Endothelial cell of umbilical vein (primary cell): ENCODE data around the gene CHMP1A. TPM values are rescaled to one million over a fixed set of nuclear protein-coding genes. Genes with fewer than 3 reads are reported as not detected.

Experiments used
- BruUV-seq: library from RNA; stranded (reverse); fragments of 400-500 nt; replicated peaks from 2 replicates; lab custom pipeline; 2021; lab: Mats Ljungman, UMichigan
- CTCF ChIA-PET: fragments of 300-600, 350-600 bp; sonication (Branson Sonifier 250); formaldehyde crosslinking; loops from one replicate; lab custom pipeline; 2021; ENCODE audit warnings: antibody characterized with exemption, inconsistent platforms; lab: Charles Lee
- POLR2A ChIA-PET: fragments of 300-600, 350-600 bp; sonication (Branson Sonifier 250); formaldehyde crosslinking; loops from one replicate; lab custom pipeline; 2021; ENCODE audit warnings: antibody characterized with exemption, inconsistent platforms; lab: Charles Lee
- DNase-seq: peaks from one replicate; pipeline ENCODE4 v3.0.0-alpha.2; 2011; ENCODE audit warnings: low read depth, low spot score
- FAIRE-seq: peaks from 2 replicates; lab custom pipeline; 2011; peaks lifted over from hg19 to GRCh38; lab: Jason Lieb, UNC
- H2AFZ ChIP-seq: 2 replicates; pipeline ENCODE4 v1.6.0; 2012; ENCODE audit warnings: low read depth, low read length, control low read depth, inconsistent platforms
- H3K27ac ChIP-seq: 2 replicates; pipeline ENCODE4 v1.5.1; 2011; ENCODE audit warnings: low read depth, mild to moderate bottlenecking, control low read depth, low read length, moderate library complexity; ENCODE audit not compliant: insufficient read depth
- H3K27me3 ChIP-seq, 2 experiments: 2 replicates each; pipeline versions ENCODE4 v1.6.0 to v1.6.1; 2011; ENCODE audit warnings: low read length in 2 of 2, mixed read lengths in 1 of 2; ENCODE audit not compliant: control insufficient read depth in 2 of 2, insufficient read depth in 2 of 2
- H3K36me3 ChIP-seq, 2 experiments: 2 replicates in 1 of 2; 3 replicates in 1 of 2; pipeline ENCODE4 v1.5.1; 2011; ENCODE audit warnings: low read length in 2 of 2, mild to moderate bottlenecking in 1 of 2, moderate library complexity in 1 of 2; ENCODE audit not compliant: control insufficient read depth in 2 of 2, insufficient read depth in 2 of 2; ENCODE audit errors: extremely low read depth in 1 of 2
- H3K4me1 ChIP-seq: 3 replicates; pipeline ENCODE4 v1.5.1; 2011; ENCODE audit warnings: mild to moderate bottlenecking, low read length; ENCODE audit not compliant: control insufficient read depth, insufficient read depth; ENCODE audit errors: extremely low read depth
- H3K4me2 ChIP-seq: 2 replicates; pipeline ENCODE4 v1.6.1; 2011; ENCODE audit warnings: low read length, control low read depth, mixed read lengths; ENCODE audit not compliant: insufficient read depth
- H3K4me3 ChIP-seq, 3 experiments: fragments of 200-600 bp in 1 of 3; sonication (generic), shearing (Covaris generic) in 1 of 3; replicated peaks in 1 of 3; 2 replicates each; pipeline ENCODE4 v1.5.1; 2011 to 2016; ENCODE audit warnings: control low read depth in 3 of 3, low read length in 3 of 3, mild to moderate bottlenecking in 2 of 3, inconsistent platforms in 1 of 3, low read depth in 1 of 3, moderate library complexity in 1 of 3; ENCODE audit not compliant: insufficient read depth in 1 of 3
- H3K79me2 ChIP-seq: 2 replicates; pipeline ENCODE4 v1.6.0; 2012; ENCODE audit warnings: low read length, inconsistent platforms; ENCODE audit not compliant: control insufficient read depth, insufficient read depth
- H3K9ac ChIP-seq: replicated peaks from 2 replicates; pipeline ENCODE3; 2011; ENCODE audit warnings: low read length, control low read depth; ENCODE audit not compliant: insufficient read depth; ENCODE audit errors: extremely low read depth
- H3K9me1 ChIP-seq: replicated peaks from 3 replicates; pipeline ENCODE4 v1.6.0; 2011; ENCODE audit warnings: mild to moderate bottlenecking, low read length; ENCODE audit not compliant: control insufficient read depth, insufficient read depth; ENCODE audit errors: extremely low read depth
- H3K9me3 ChIP-seq: replicated peaks from 2 replicates; pipeline ENCODE4 v1.5.1; 2012; ENCODE audit warnings: low read length, inconsistent platforms; ENCODE audit not compliant: control insufficient read depth, insufficient read depth
- H4K20me1 ChIP-seq: replicated peaks from 2 replicates; pipeline ENCODE3; 2011; ENCODE audit warnings: mild to moderate bottlenecking, low read length; ENCODE audit not compliant: control insufficient read depth, insufficient read depth; ENCODE audit errors: extremely low read depth
- CTCF ChIP-seq, 2 donors: IDR thresholded peaks; 1 replicate in 1 of 2; 2 replicates in 1 of 2; pipeline ENCODE4 v1.5.1; 2011; ENCODE audit warnings: low read length in 2 of 2, mild to moderate bottlenecking in 2 of 2, moderate library complexity in 2 of 2, control low read depth in 1 of 2, inconsistent platforms in 1 of 2, low read depth in 1 of 2; ENCODE audit not compliant: insufficient read depth in 1 of 2; ENCODE audit errors: extremely low read depth in 1 of 2
- EZH2 ChIP-seq: IDR thresholded peaks from 2 replicates; pipeline ENCODE4 v1.6.1; 2012; ENCODE audit warnings: borderline replicate concordance, low read depth, mild to moderate bottlenecking, moderate library complexity, low read length, inconsistent platforms; ENCODE audit not compliant: severe bottlenecking
- FOS ChIP-seq: IDR thresholded peaks from 2 replicates; pipeline ENCODE4 v1.6.1; 2011; ENCODE audit warnings: mild to moderate bottlenecking, low read length, moderate library complexity, borderline replicate concordance; ENCODE audit not compliant: insufficient read depth
- JUN ChIP-seq: IDR thresholded peaks from 2 replicates; pipeline ENCODE4 v1.6.1; 2011; ENCODE audit warnings: borderline replicate concordance, low read depth; ENCODE audit not compliant: insufficient read length, insufficient read depth
- MYC ChIP-seq: IDR thresholded peaks from one replicate; pipeline ENCODE4 v1.6.1; 2011; ENCODE audit warnings: mild to moderate bottlenecking, low read depth, low read length
- POLR2AphosphoS5 ChIP-seq: IDR thresholded peaks from 2 replicates; pipeline ENCODE4 v1.6.1; 2012; ENCODE audit warnings: low read depth, mild to moderate bottlenecking, control low read depth, low read length, moderate library complexity; ENCODE audit not compliant: insufficient read depth
- dilution Hi-C: fragments of 300-500 bp; cut with MboI; formaldehyde crosslinking; loops from one replicate; pipeline ENCODE4 v1.15.0; 2019; ENCODE audit warnings: low sequenced_read_pairs; ENCODE audit not compliant: extremely low pct_ligation_motif_present
- intact Hi-C: fragments of 100-400 bp; cut with micrococcal nuclease; formaldehyde crosslinking; loops from one replicate; pipeline ENCODE4 v1.10.0; 2022
- polyA plus RNA-seq, 4 experiments: library from polyadenylated mRNA; depleted of rRNA in 3 of 4; stranded (reverse) in 3 of 4; unstranded in 1 of 4; fragments of >200 nt; gene quantifications; 2 replicates each; pipeline versions ENCODE4 v1.2.1 to v1.2.3, GENCODE V29; 2011 to 2012; ENCODE audit warnings: missing spikeins in 1 of 4
- total RNA-seq: library from RNA; stranded (reverse); gene quantifications from 2 replicates; pipeline ENCODE4 v1.2.3, GENCODE V29; 2021

The CHMP1A gene
- total and polyA plus RNA-seq, 2 donors (not counting 3 experiments of a cell fraction or from before 2014, with no cell fraction given), result 83.9 to 101 TPM

GRCh38 chr16:89602273-89602951 is 55.1 kb downstream of the CHMP1A start:
- BruUV-seq, result no TSS peak
- Histone ChIP-seq H3K79me2 (no peaks in the 10 kb centered on the region), H3K9me1 (no peaks in the 10 kb centered on the region), H3K36me3 (no peaks in the 10 kb centered on the region), H3K4me1 (peaks cover 11% of the 10 kb centered on the region), H3K27ac (no peak overlapping the region), H2AFZ (peak overlapping the region; percentile 67), H3K4me3 (no peak overlapping the region), H3K9ac (peak overlapping the region; percentile 20), H4K20me1 (no peaks in the 10 kb centered on the region), H3K9me3 (no peaks in the 10 kb centered on the region), H3K27me3 (no peaks in the 10 kb centered on the region), H3K4me2 (peak overlapping the region; percentile 33)
- dilution Hi-C loops (no loop called here), intact Hi-C loops (loop anchor here (1.0 kb wide), 1 partner anchor 39 kb away; no protein-coding TSS in a partner anchor)
- CTCF ChIA-PET, result interaction anchor here (0.6 to 3.9 kb wide), 16 partner anchors 9 to 362 kb away, joined by 3 to 48 read pairs (median 4); partner anchors contain the start of genes CPNE7 and DPEP1
- FAIRE-seq, result peak; percentile 85
- peak; percentile 75 for DNase-seq
- TF ChIP-seq MYC, result no peak
- TF ChIP-seq EZH2, result no peak
- TF ChIP-seq FOS, result peak; percentile 66
- peak; percentile 27 for TF ChIP-seq JUN
- peak; percentile 48 for TF ChIP-seq POLR2AphosphoS5
- POLR2A ChIA-PET, result no interaction called here

DNA sequence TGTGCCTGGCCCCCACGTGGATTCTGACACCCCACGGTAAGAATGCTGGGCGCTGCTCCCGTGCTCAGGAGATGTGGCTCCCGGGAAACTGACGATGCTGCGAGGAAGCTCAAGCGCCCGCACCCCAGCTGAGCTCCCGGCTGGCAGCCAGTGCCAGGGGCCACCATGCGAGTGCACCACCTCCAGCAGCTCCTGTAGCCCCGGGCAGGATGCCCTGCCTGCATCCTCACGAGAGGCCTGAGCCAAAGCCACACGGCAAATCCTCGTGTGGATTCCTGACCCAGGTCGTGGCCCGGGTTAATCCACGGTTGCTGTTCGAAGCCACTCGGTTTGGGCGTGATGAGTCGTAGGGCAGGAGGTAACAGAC is 55.6 kb downstream of the CHMP1A start:
- ChIA-PET POLR2A (no interaction called here), CTCF (interaction anchor here (0.8 to 3.9 kb wide), 12 partner anchors 9 to 361 kb away, joined by 3 to 48 read pairs (median 6); partner anchors contain the start of genes CPNE7 and DPEP1)
- H4K20me1 ChIP-seq, result no peaks in the 10 kb centered on the region
- H3K4me2 ChIP-seq, result peak overlapping the region; percentile 4
- no peaks in the 10 kb centered on the region for H3K36me3 ChIP-seq
- H2AFZ ChIP-seq, result peak overlapping the region; percentile 49
- peak overlapping the region; percentile 20 for H3K9ac ChIP-seq
- H3K79me2 ChIP-seq, result no peaks in the 10 kb centered on the region
- no peaks in the 10 kb centered on the region for H3K9me1 ChIP-seq
- H3K27me3 ChIP-seq, result no peaks in the 10 kb centered on the region
- no peak for DNase-seq
- no peak overlapping the region for H3K27ac ChIP-seq
- no peak overlapping the region for H3K4me3 ChIP-seq
- FAIRE-seq, result no peak
- dilution Hi-C loops, result no loop called here
- H3K9me3 ChIP-seq, result no peaks in the 10 kb centered on the region
- no TSS peak for BruUV-seq
- intact Hi-C loops, result loop anchor here (1.0 kb wide), 1 partner anchor 39 kb away; no protein-coding TSS in a partner anchor
- TF ChIP-seq FOS, result no peak
- TF ChIP-seq CTCF (IDR thresholded peaks at IDR 0.05; ENCODE audit: extremely low read depth in 1 of 2, insufficient read depth in 1 of 2, low read depth in 1 of 2, low read length in 2 of 2), result no peak
- no peak for TF ChIP-seq JUN
- peaks cover 11% of the 10 kb centered on the region for H3K4me1 ChIP-seq
